ENCODE results near the gene DNAH14. TPM values are rescaled to one million over a fixed set of nuclear protein-coding genes. Genes with fewer than 3 reads are reported as not detected.

DNAH14 gene
- total and polyA plus RNA-seq, 4 donors: 2.7 to 19.8 (median 9.6) TPM

DNA sequence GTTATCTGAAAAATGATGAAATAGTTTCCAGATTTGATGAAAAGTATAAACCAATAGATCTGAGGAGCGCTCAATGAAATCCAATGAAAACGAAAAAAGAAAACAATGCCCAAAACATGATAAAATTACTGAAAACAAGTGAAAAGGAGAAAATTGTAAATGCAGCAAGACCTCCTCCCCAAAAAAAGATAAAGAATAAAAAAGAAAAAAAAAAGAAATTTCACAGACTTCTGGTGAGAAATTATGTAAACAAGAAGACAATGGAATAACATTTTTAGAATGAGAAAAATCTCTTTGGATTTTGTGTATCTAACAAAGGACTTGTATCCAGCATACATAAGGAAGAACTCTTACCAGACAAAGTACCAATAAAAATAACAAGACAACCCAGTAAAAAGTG, 134.2 kb downstream of the DNAH14 start:
- Histone ChIP-seq H3K9me3 (ENCODE audit: control insufficient read depth in 4 of 4, low read length in 3 of 4) (no peaks in the 10 kb centered on the region), H3K9ac (ENCODE audit: low read depth in 1 of 2, low read length in 2 of 2) (no peak overlapping the region), H3K27me3 (ENCODE audit: control insufficient read depth in 4 of 4, insufficient read depth in 4 of 4, low read length in 3 of 4) (no peaks in the 10 kb centered on the region), H3K36me3 (ENCODE audit: control insufficient read depth in 4 of 4, insufficient read depth in 3 of 4, low read depth in 1 of 4, low read length in 3 of 4) (no peaks in the 10 kb centered on the region), H3K27ac (ENCODE audit: low read depth in 1 of 2, low read length in 2 of 2) (no peak overlapping the region), H3K4me1 (ENCODE audit: control insufficient read depth in 4 of 4, insufficient read depth in 4 of 4, low read length in 3 of 4) (no peaks in the 10 kb centered on the region), H3K4me3 (ENCODE audit: low read depth in 1 of 3, low read length in 3 of 3) (no peak overlapping the region)
- 96% methylated on average over 2 of the region's 2 CpGs for WGBS
- TF ChIP-seq ATF3 (IDR thresholded peaks at IDR 0.05) (no peak), HNF4A (conservative IDR thresholded peaks at IDR 0.05) (no peak), RAD21 (IDR thresholded peaks at IDR 0.05) (no peak), RXRA (IDR thresholded peaks at IDR 0.05) (no peak), NR2F2 (IDR thresholded peaks at IDR 0.05) (no peak), GABPA (IDR thresholded peaks at IDR 0.05 in 1 of 2, conservative IDR thresholded peaks at IDR 0.05 in 1 of 2) (no peak), REST (IDR thresholded peaks at IDR 0.05) (no peak), CTCF (IDR thresholded peaks at IDR 0.05; ENCODE audit: low read depth, low read length, missing input control) (no peak), FOXA2 (IDR thresholded peaks at IDR 0.05) (no peak), JUND (IDR thresholded peaks at IDR 0.05) (no peak), HNF4G (IDR thresholded peaks at IDR 0.05) (no peak)
- TF ChIP-seq, protein P1, sequence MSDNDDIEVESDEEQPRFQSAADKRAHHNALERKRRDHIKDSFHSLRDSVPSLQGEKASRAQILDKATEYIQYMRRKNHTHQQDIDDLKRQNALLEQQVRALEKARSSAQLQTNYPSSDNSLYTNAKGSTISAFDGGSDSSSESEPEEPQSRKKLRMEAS (IDR thresholded peaks at IDR 0.05): no peak
- TF ChIP-seq, protein P2, sequence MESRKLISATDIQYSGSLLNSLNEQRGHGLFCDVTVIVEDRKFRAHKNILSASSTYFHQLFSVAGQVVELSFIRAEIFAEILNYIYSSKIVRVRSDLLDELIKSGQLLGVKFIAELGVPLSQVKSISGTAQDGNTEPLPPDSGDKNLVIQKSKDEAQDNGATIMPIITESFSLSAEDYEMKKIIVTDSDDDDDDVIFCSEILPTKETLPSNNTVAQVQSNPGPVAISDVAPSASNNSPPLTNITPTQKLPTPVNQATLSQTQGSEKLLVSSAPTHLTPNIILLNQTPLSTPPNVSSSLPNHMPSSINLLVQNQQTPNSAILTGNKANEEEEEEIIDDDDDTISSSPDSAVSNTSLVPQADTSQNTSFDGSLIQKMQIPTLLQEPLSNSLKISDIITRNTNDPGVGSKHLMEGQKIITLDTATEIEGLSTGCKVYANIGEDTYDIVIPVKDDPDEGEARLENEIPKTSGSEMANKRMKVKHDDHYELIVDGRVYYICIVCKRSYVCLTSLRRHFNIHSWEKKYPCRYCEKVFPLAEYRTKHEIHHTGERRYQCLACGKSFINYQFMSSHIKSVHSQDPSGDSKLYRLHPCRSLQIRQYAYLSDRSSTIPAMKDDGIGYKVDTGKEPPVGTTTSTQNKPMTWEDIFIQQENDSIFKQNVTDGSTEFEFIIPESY (IDR thresholded peaks at IDR 0.05): no peak
- no peak for DNase-seq (ENCODE audit: low spot score)

- no peaks in the 10 kb centered on the region for H3K36me3 ChIP-seq (ENCODE audit: control insufficient read depth in 4 of 4, insufficient read depth in 3 of 4, low read depth in 1 of 4, low read length in 3 of 4)
- DNase-seq (ENCODE audit: low spot score): no peak
- 46% methylated on average over 2 of the region's 2 CpGs for WGBS
- no peak overlapping the region for H3K9ac ChIP-seq (ENCODE audit: low read depth in 1 of 2, low read length in 2 of 2)
- H3K4me3 ChIP-seq (ENCODE audit: low read depth in 1 of 3, low read length in 3 of 3): no peak overlapping the region
- no peak overlapping the region for H3K27ac ChIP-seq (ENCODE audit: low read depth in 1 of 2, low read length in 2 of 2)
- TF ChIP-seq, protein P2 (IDR thresholded peaks at IDR 0.05): no peak
- no peaks in the 10 kb centered on the region for H3K4me1 ChIP-seq (ENCODE audit: control insufficient read depth in 4 of 4, insufficient read depth in 4 of 4, low read length in 3 of 4)
- no peaks in the 10 kb centered on the region for H3K27me3 ChIP-seq (ENCODE audit: control insufficient read depth in 4 of 4, insufficient read depth in 4 of 4, low read length in 3 of 4)
- H3K9me3 ChIP-seq (ENCODE audit: control insufficient read depth in 4 of 4, low read length in 3 of 4): peaks cover 0 to 13% (median 3%) of the 10 kb centered on the region in 4 donors
These were observed 141.5 kb downstream of the DNAH14 start for GRCh38 chr1:225070972-225071371.
